Nasal cavity respiratory epithelium epithelial cell of viscerocranial mucosa (primary cell): Measurements from ENCODE around the gene MFSD2B. TPM values are rescaled to one million over a fixed set of nuclear protein-coding genes. Genes with fewer than 3 reads are reported as not detected.

Source experiments
- total RNA-seq: library from RNA; depleted of rRNA; stranded (reverse); fragments of >200 nt; gene quantifications from 2 replicates; pipeline ENCODE4 v1.2.3, GENCODE V29; 2014

Gene MFSD2B
- 0.07 TPM in 1 of 2 replicates, not detected in the other for total RNA-seq

GRCh38 chr2:24009680-24010476, at the start of gene MFSD2B:
TSS of gene MFSD2B (plus strand) at chr2:24010085. CDS start at chr2:24010097, 12 bp downstream.

GRCh38 chr2:24046930-24047702, 37.2 kb downstream of the MFSD2B start, which contains the start of gene WDCP:
TSS of gene WDCP (minus strand) at chr2:24047391. CDS start at chr2:24039494, 7,897 bp downstream.

GRCh38 chr2:24049485-24050021, 39.7 kb downstream of the MFSD2B start, which contains the start of gene FKBP1B:
TSS of gene FKBP1B (plus strand) at chr2:24049741. CDS start at chr2:24049850, 109 bp downstream.

Other genes starting within 250 kb of the MFSD2B start
- 11.6 and 17.2 TPM in 2 replicates for gene ATAD2B, start 83.0 kb upstream of the MFSD2B start, total RNA-seq
- gene UBXN2A, start 69.6 kb upstream of the MFSD2B start, total RNA-seq: 13.3 and 15.5 TPM in 2 replicates
- 6.2 and 6.8 TPM in 2 replicates for gene WDCP, start 37.3 kb downstream of the MFSD2B start, total RNA-seq
- gene FKBP1B, start 39.7 kb downstream of the MFSD2B start, total RNA-seq: 6.4 and 7.9 TPM in 2 replicates
- gene SF3B6, start 66.2 kb downstream of the MFSD2B start, total RNA-seq: 151 and 238 TPM in 2 replicates
- 14.0 and 26.4 TPM in 2 replicates for gene TP53I3, start 74.7 kb downstream of the MFSD2B start, total RNA-seq
- 0.34 and 0.43 TPM in 2 replicates for gene PFN4, start 113.2 kb downstream of the MFSD2B start, total RNA-seq
- 6.2 and 7.8 TPM in 2 replicates for gene FAM228B, start 113.4 kb downstream of the MFSD2B start, total RNA-seq
- under 0.01 TPM in 1 of 2 replicates, not detected in the other for gene FAM228A, start 165.0 kb downstream of the MFSD2B start, total RNA-seq